OCI-LY1 (cell line): Measurements from ENCODE around the gene RNF224.

Experiments
- H2AFZ ChIP-seq: fragments of 200-600 bp; sonication (generic), shearing (Covaris generic); 2 replicates; pipeline ENCODE4 v1.6.0; 2014; ENCODE audit warnings: antibody characterized with exemption, mild to moderate bottlenecking, low read length
- H3F3A ChIP-seq: fragments of 200-600 bp; sonication (generic), shearing (Covaris generic); 2 replicates; pipeline ENCODE4 v1.6.0; 2014; ENCODE audit warnings: mild to moderate bottlenecking, antibody characterized with exemption, low read length, moderate library complexity; ENCODE audit not compliant: insufficient read depth
- H3K27ac ChIP-seq: fragments of 200-600 bp; sonication (generic); 2 replicates; pipeline ENCODE4 v1.5.1; 2014; ENCODE audit warnings: low read length, mixed run types, mild to moderate bottlenecking, low read depth; ENCODE audit not compliant: poor library complexity, severe bottlenecking
- H3K27me3 ChIP-seq: fragments of 200-600 bp; sonication (generic); 2 replicates; pipeline ENCODE4 v1.6.0; 2014; ENCODE audit warnings: antibody characterized with exemption, mild to moderate bottlenecking, low read length, moderate library complexity; ENCODE audit not compliant: insufficient read depth
- H3K36me3 ChIP-seq: fragments of 200-600 bp; sonication (generic); 2 replicates; pipeline ENCODE4 v1.6.1; 2014; ENCODE audit warnings: mild to moderate bottlenecking, antibody characterized with exemption, low read length, moderate library complexity, mixed read lengths; ENCODE audit not compliant: insufficient read depth
- H3K4me1 ChIP-seq: fragments of 200-600 bp; sonication (generic); 2 replicates; pipeline ENCODE4 v1.5.1; 2014; ENCODE audit warnings: mild to moderate bottlenecking, low read length, moderate library complexity; ENCODE audit not compliant: insufficient read depth, severe bottlenecking
- H3K4me2 ChIP-seq: fragments of 200-600 bp; sonication (generic), shearing (Covaris generic); 2 replicates; pipeline ENCODE4 v1.6.1; 2014; ENCODE audit warnings: low read length
- H3K4me3 ChIP-seq: fragments of 200-600 bp; sonication (generic); 2 replicates; pipeline ENCODE4 v1.5.1; 2014; ENCODE audit warnings: low read length, low read depth, mild to moderate bottlenecking, mixed read lengths; ENCODE audit not compliant: poor library complexity, severe bottlenecking
- H3K79me2 ChIP-seq: fragments of 200-600 bp; shearing (Covaris generic); 2 replicates; pipeline ENCODE4 v1.6.1; 2016; ENCODE audit warnings: mixed run types, low read length, mixed read lengths; ENCODE audit not compliant: insufficient read depth
- H3K9ac ChIP-seq: fragments of 200-600 bp; sonication (generic), shearing (Covaris generic); 2 replicates; pipeline ENCODE4 v1.6.1; 2014; ENCODE audit warnings: mild to moderate bottlenecking, low read length, mixed read lengths
- H3K9me2 ChIP-seq: fragments of 200-600 bp; sonication (generic), shearing (Covaris generic); 2 replicates; pipeline ENCODE4 v1.6.1; 2014; ENCODE audit warnings: low read depth, mild to moderate bottlenecking, low read length, mixed read lengths
- H3K9me3 ChIP-seq: fragments of 200-600 bp; shearing (Covaris generic); 2 replicates; pipeline ENCODE4 v1.6.1; 2014; ENCODE audit warnings: low read length, mixed read lengths
- H4K20me1 ChIP-seq: fragments of 200-600 bp; sonication (generic), shearing (Covaris generic); 2 replicates; pipeline ENCODE4 v1.6.0; 2016; ENCODE audit warnings: mild to moderate bottlenecking, low read length; ENCODE audit not compliant: insufficient read depth
- EZH2 ChIP-seq: fragments of 200-600 bp; sonication (generic), shearing (Covaris generic); IDR thresholded peaks from 2 replicates; pipeline ENCODE4 v1.8.0; 2017; ENCODE audit warnings: borderline replicate concordance, mixed run types, mild to moderate bottlenecking, antibody characterized with exemption, low read length, moderate library complexity, mixed read lengths
- TF ChIP-seq, protein P1 (sequence below): fragments of 200-600 bp; sonication (generic), shearing (Covaris generic); IDR thresholded peaks from 2 replicates; pipeline ENCODE4 v1.5.1; 2017; ENCODE audit warnings: mild to moderate bottlenecking, antibody characterized with exemption, low read length, moderate library complexity, mixed read lengths

The RNF224 gene

GRCh38 chr9:137217276-137218211 lies 9.8 kb upstream of the RNF224 start:
- Histone ChIP-seq H3K79me2 (no peaks in the 10 kb centered on the region), H3K36me3 (peaks cover 6% of the 10 kb centered on the region; the same call in 1 of the 2 replicates), H4K20me1 (no peaks in the 10 kb centered on the region), H2AFZ (no peak overlapping the region), H3K9ac (no peak overlapping the region; the same call in 1 of the 2 replicates), H3K4me1 (peaks cover 23% of the 10 kb centered on the region), H3K27me3 (no peaks in the 10 kb centered on the region), H3F3A (no peaks in the 10 kb centered on the region), H3K9me3 (no peaks in the 10 kb centered on the region), H3K9me2 (no peaks in the 10 kb centered on the region), H3K4me3 (no peak overlapping the region), H3K4me2 (peak overlapping the region; percentile 54; the same call in 1 of the 2 replicates), H3K27ac (no peak overlapping the region)
- TF ChIP-seq, protein P1, sequence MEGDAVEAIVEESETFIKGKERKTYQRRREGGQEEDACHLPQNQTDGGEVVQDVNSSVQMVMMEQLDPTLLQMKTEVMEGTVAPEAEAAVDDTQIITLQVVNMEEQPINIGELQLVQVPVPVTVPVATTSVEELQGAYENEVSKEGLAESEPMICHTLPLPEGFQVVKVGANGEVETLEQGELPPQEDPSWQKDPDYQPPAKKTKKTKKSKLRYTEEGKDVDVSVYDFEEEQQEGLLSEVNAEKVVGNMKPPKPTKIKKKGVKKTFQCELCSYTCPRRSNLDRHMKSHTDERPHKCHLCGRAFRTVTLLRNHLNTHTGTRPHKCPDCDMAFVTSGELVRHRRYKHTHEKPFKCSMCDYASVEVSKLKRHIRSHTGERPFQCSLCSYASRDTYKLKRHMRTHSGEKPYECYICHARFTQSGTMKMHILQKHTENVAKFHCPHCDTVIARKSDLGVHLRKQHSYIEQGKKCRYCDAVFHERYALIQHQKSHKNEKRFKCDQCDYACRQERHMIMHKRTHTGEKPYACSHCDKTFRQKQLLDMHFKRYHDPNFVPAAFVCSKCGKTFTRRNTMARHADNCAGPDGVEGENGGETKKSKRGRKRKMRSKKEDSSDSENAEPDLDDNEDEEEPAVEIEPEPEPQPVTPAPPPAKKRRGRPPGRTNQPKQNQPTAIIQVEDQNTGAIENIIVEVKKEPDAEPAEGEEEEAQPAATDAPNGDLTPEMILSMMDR, result no peak
- TF ChIP-seq EZH2, result no peak

- H3K79me2 ChIP-seq, result no peaks in the 10 kb centered on the region
- peaks cover 23% of the 10 kb centered on the region for H3K4me1 ChIP-seq
- TF ChIP-seq EZH2, result no peak
- TF ChIP-seq, protein P1, result no peak
- H2AFZ ChIP-seq, result no peak overlapping the region
- no peaks in the 10 kb centered on the region for H3K9me3 ChIP-seq
- H3K27ac ChIP-seq, result no peak overlapping the region
- H3K4me3 ChIP-seq, result no peak overlapping the region
- H3K36me3 ChIP-seq, result peaks cover 6% of the 10 kb centered on the region; the same call in 1 of the 2 replicates
- H3K27me3 ChIP-seq, result no peaks in the 10 kb centered on the region
- no peak overlapping the region for H3K4me2 ChIP-seq
- no peak overlapping the region for H3K9ac ChIP-seq
- no peaks in the 10 kb centered on the region for H3F3A ChIP-seq
- H4K20me1 ChIP-seq, result no peaks in the 10 kb centered on the region
- no peaks in the 10 kb centered on the region for H3K9me2 ChIP-seq
These were observed 9.0 kb upstream of the RNF224 start for GRCh38 chr9:137218212-137218753.

GRCh38 chr9:137218754-137219271 lies 8.5 kb upstream of the RNF224 start:
- H3K79me2 ChIP-seq, result no peaks in the 10 kb centered on the region
- no peak overlapping the region for H3K4me2 ChIP-seq
- H3K9me2 ChIP-seq, result no peaks in the 10 kb centered on the region
- no peak overlapping the region for H3K4me3 ChIP-seq
- H4K20me1 ChIP-seq, result no peaks in the 10 kb centered on the region
- no peaks in the 10 kb centered on the region for H3K9me3 ChIP-seq
- no peak overlapping the region for H3K27ac ChIP-seq
- TF ChIP-seq, protein P1, result no peak
- TF ChIP-seq EZH2, result no peak
- H3K4me1 ChIP-seq, result peaks cover 21% of the 10 kb centered on the region
- peaks cover 6% of the 10 kb centered on the region; the same call in 1 of the 2 replicates for H3K36me3 ChIP-seq
- H3K27me3 ChIP-seq, result no peaks in the 10 kb centered on the region
- no peaks in the 10 kb centered on the region for H3F3A ChIP-seq
- no peak overlapping the region for H3K9ac ChIP-seq
- no peak overlapping the region for H2AFZ ChIP-seq
